H1 (cell line): ENCODE data around the gene SLC39A2. TPM values are rescaled to one million over a fixed set of nuclear protein-coding genes. Genes with fewer than 3 reads are reported as not detected.

ENCODE experiments used
- CTCF ChIA-PET: fragments of 300-600 bp; sonication (Branson Sonifier 250); formaldehyde crosslinking; loops from one replicate; lab custom pipeline; 2021; ENCODE audit not compliant: partially characterized antibody; lab: Charles Lee
- POLR2A ChIA-PET: fragments of 300-600 bp; sonication (Branson Sonifier 250); formaldehyde crosslinking; loops from one replicate; lab custom pipeline; 2021; ENCODE audit warnings: inconsistent platforms; ENCODE audit not compliant: partially characterized antibody; lab: Charles Lee
- DNase-seq, 2 experiments: peaks; one replicate each; pipeline versions ENCODE4 v3.0.0 to v3.0.0-alpha.2; 2010 to 2022; ENCODE audit warnings: low spot score in 2 of 2, low read depth in 1 of 2, mixed read lengths in 1 of 2
- FAIRE-seq: peaks from 2 replicates; lab custom pipeline; 2011; peaks lifted over from hg19 to GRCh38; lab: Jason Lieb, UNC
- H2AFZ ChIP-seq: 2 replicates; pipeline ENCODE4 v1.8.1; 2012; ENCODE audit warnings: low read length, inconsistent platforms
- H2AK5ac ChIP-seq: 2 replicates; pipeline ENCODE4 v1.6.1; 2013; ENCODE audit warnings: low read depth, low read length
- H2BK120ac ChIP-seq: replicated peaks from 2 replicates; pipeline ENCODE3; 2013; ENCODE audit warnings: low read depth, low read length, inconsistent platforms
- H2BK12ac ChIP-seq: 2 replicates; pipeline ENCODE4 v1.6.1; 2013; ENCODE audit warnings: low read depth, low read length
- H2BK15ac ChIP-seq: 2 replicates; pipeline ENCODE4 v1.6.1; 2013; ENCODE audit warnings: low read length
- H2BK20ac ChIP-seq: 2 replicates; pipeline ENCODE4 v1.6.1; 2013; ENCODE audit warnings: low read length
- H2BK5ac ChIP-seq: 2 replicates; pipeline ENCODE4 v1.6.1; 2013; ENCODE audit warnings: low read depth, low read length
- H3K14ac ChIP-seq: 2 replicates; pipeline ENCODE4 v1.6.1; 2013; ENCODE audit warnings: inconsistent platforms; ENCODE audit not compliant: insufficient read length
- H3K18ac ChIP-seq: 2 replicates; pipeline ENCODE4 v1.6.1; 2013; ENCODE audit warnings: low read length; ENCODE audit errors: extremely low read depth
- H3K23ac ChIP-seq: 2 replicates; pipeline ENCODE4 v1.6.1; 2013; ENCODE audit warnings: inconsistent platforms; ENCODE audit not compliant: insufficient read length
- H3K23me2 ChIP-seq: 2 replicates; pipeline ENCODE4 v1.6.1; 2013; ENCODE audit warnings: low read depth, low read length
- H3K27ac ChIP-seq: 2 replicates; pipeline ENCODE4 v1.6.1; 2011; ENCODE audit warnings: low read depth, low read length, inconsistent platforms
- H3K27me3 ChIP-seq, 4 experiments: replicated peaks in 1 of 4; 1 replicate in 1 of 4; 2 replicates in 3 of 4; pipeline versions ENCODE4 v1.6.1 to v1.8.1; 2011 to 2013; ENCODE audit warnings: low read length in 3 of 4, mild to moderate bottlenecking in 3 of 4, inconsistent platforms in 2 of 4, mixed read lengths in 2 of 4, moderate library complexity in 1 of 4; ENCODE audit not compliant: control insufficient read depth in 3 of 4, insufficient read depth in 3 of 4; ENCODE audit errors: extremely low read depth in 1 of 4
- H3K36me3 ChIP-seq, 4 experiments: 2 replicates each; pipeline versions ENCODE4 v1.6.1 to v1.8.1; 2011 to 2013; ENCODE audit warnings: mild to moderate bottlenecking in 4 of 4, low read length in 3 of 4, moderate library complexity in 2 of 4, control low read depth in 1 of 4, inconsistent platforms in 1 of 4; ENCODE audit not compliant: insufficient read depth in 4 of 4, control insufficient read depth in 2 of 4
- H3K4ac ChIP-seq: replicated peaks from 2 replicates; pipeline ENCODE3; 2013; ENCODE audit warnings: low read length, low read depth, mixed read lengths, inconsistent platforms; ENCODE audit not compliant: insufficient read length
- H3K4me1 ChIP-seq, 4 experiments: replicated peaks in 1 of 4; 1 replicate in 1 of 4; 2 replicates in 3 of 4; pipeline versions ENCODE4 v1.6.1 to v1.8.1; 2011 to 2013; ENCODE audit warnings: low read length in 3 of 4, inconsistent platforms in 2 of 4, mixed read lengths in 1 of 4; ENCODE audit not compliant: insufficient read depth in 4 of 4, control insufficient read depth in 3 of 4
- H3K4me2 ChIP-seq, 2 experiments: 2 replicates each; pipeline versions ENCODE4 v1.6.1 to v1.8.1; 2011 to 2013; ENCODE audit warnings: low read depth in 2 of 2, low read length in 2 of 2, control low read depth in 1 of 2, inconsistent platforms in 1 of 2, mild to moderate bottlenecking in 1 of 2; ENCODE audit not compliant: insufficient read depth in 1 of 2
- H3K4me3 ChIP-seq, 4 experiments: fragments of 200-600, 300-600 bp in 1 of 4; sonication (generic), shearing (Covaris generic), sonication (Bioruptor Twin) in 1 of 4; 2 replicates each; pipeline versions ENCODE4 v1.5.1 to v1.8.1; 2011 to 2016; ENCODE audit warnings: low read length in 4 of 4, low read depth in 3 of 4, control low read depth in 2 of 4, inconsistent platforms in 2 of 4, mild to moderate bottlenecking in 2 of 4, mixed read lengths in 1 of 4, moderate library complexity in 1 of 4; ENCODE audit not compliant: insufficient read depth in 2 of 4; ENCODE audit errors: extremely low read depth in 1 of 4
- H3K56ac ChIP-seq: replicated peaks from 2 replicates; pipeline ENCODE3; 2013; ENCODE audit warnings: low read depth, mild to moderate bottlenecking, mixed read lengths, low read length, inconsistent platforms; ENCODE audit not compliant: insufficient read length
- H3K79me1 ChIP-seq: 2 replicates; pipeline ENCODE4 v1.6.1; 2013; ENCODE audit warnings: low read depth, low read length, control low read depth
- H3K79me2 ChIP-seq, 2 experiments: 2 replicates each; pipeline versions ENCODE4 v1.6.1 to v1.8.1; 2012 to 2013; ENCODE audit warnings: low read length in 2 of 2, mild to moderate bottlenecking in 2 of 2, inconsistent platforms in 1 of 2; ENCODE audit not compliant: insufficient read depth in 2 of 2, control insufficient read depth in 1 of 2
- H3K9ac ChIP-seq, 4 experiments: replicated peaks in 1 of 4; 1 replicate in 1 of 4; 2 replicates in 3 of 4; pipeline versions ENCODE4 v1.6.1 to v1.8.1; 2011 to 2013; ENCODE audit warnings: low read depth in 3 of 4, low read length in 3 of 4, control low read depth in 2 of 4, mild to moderate bottlenecking in 2 of 4, moderate library complexity in 2 of 4, inconsistent platforms in 1 of 4; ENCODE audit errors: extremely low read depth in 1 of 4
- H3K9me3 ChIP-seq, 2 experiments: 2 replicates each; pipeline versions ENCODE4 v1.6.1 to v1.8.1; 2012 to 2013; ENCODE audit warnings: mild to moderate bottlenecking in 2 of 2, moderate library complexity in 2 of 2, control low read depth in 1 of 2, inconsistent platforms in 1 of 2, low read depth in 1 of 2, low read length in 1 of 2, mixed read lengths in 1 of 2; ENCODE audit not compliant: insufficient read depth in 2 of 2
- H4K20me1 ChIP-seq, 2 experiments: replicated peaks in 1 of 2; 2 replicates each; pipeline versions ENCODE3 to v1.8.1; 2011 to 2013; ENCODE audit warnings: inconsistent platforms in 2 of 2, low read length in 2 of 2, mild to moderate bottlenecking in 1 of 2; ENCODE audit not compliant: insufficient read depth in 2 of 2, control insufficient read depth in 1 of 2
- H4K5ac ChIP-seq: 2 replicates; pipeline ENCODE4 v1.6.1; 2013; ENCODE audit warnings: low read length, low read depth, mixed read lengths, inconsistent platforms; ENCODE audit not compliant: insufficient read length
- H4K8ac ChIP-seq: 2 replicates; pipeline ENCODE4 v1.8.0; 2013; ENCODE audit warnings: mild to moderate bottlenecking, moderate library complexity, low read length, inconsistent platforms; ENCODE audit not compliant: insufficient read depth; ENCODE audit errors: extremely low read depth
- H4K91ac ChIP-seq: replicated peaks from 2 replicates; pipeline ENCODE3; 2013; ENCODE audit warnings: low read length, mixed read lengths, inconsistent platforms; ENCODE audit not compliant: insufficient read length
- BACH1 ChIP-seq: IDR thresholded peaks from 2 replicates; pipeline ENCODE4 v1.6.1; 2012; ENCODE audit warnings: low read length, improper control_type of control experiment
- CBX5 ChIP-seq: fragments of 300-800, 300-1000 bp; sonication (generic); IDR thresholded peaks from 2 replicates; pipeline ENCODE4 v1.7.1; 2016; ENCODE audit warnings: antibody characterized with exemption, low read length, low read depth
- CHD2 ChIP-seq: IDR thresholded peaks from 2 replicates; pipeline ENCODE4 v1.6.1; 2012; ENCODE audit warnings: low read length, improper control_type of control experiment
- GABPA ChIP-seq: IDR thresholded peaks from 2 replicates; pipeline ENCODE4 v1.6.1; 2011; ENCODE audit warnings: mild to moderate bottlenecking, low read length, moderate library complexity, borderline replicate concordance; ENCODE audit not compliant: insufficient read depth
- GTF2F1 ChIP-seq: IDR thresholded peaks from 2 replicates; pipeline ENCODE4 v1.6.1; 2012; ENCODE audit warnings: low read depth, low read length, improper control_type of control experiment, borderline replicate concordance
- NRF1 ChIP-seq: IDR thresholded peaks from 2 replicates; pipeline ENCODE4 v1.6.1; 2011; ENCODE audit warnings: mild to moderate bottlenecking, low read depth, low read length, improper control_type of control experiment
- SUZ12 ChIP-seq: fragments of 200-600 bp; sonication (generic); IDR thresholded peaks from 2 replicates; pipeline ENCODE4 v1.6.1; 2012; ENCODE audit warnings: mild to moderate bottlenecking, inconsistent platforms, low read length, moderate library complexity, mixed read lengths
- WGBS, 2 experiments: shearing (Covaris generic) in 1 of 2; methylation state at CpG; one replicate each; pipeline versions ENCODE4 v1.1.6 to v1.1.7; 2013 to 2015; ENCODE audit warnings: low lambda C conversion rate in 2 of 2, mixed read lengths in 2 of 2, inconsistent platforms in 1 of 2, low coverage in 1 of 2, missing lambda C conversion rate in 1 of 2; ENCODE audit not compliant: insufficient replicate concordance in 2 of 2, insufficient coverage in 1 of 2, insufficient read length in 1 of 2; ENCODE audit errors: extremely low coverage in 1 of 2, missing lambda C conversion rate in 1 of 2; 5-methylcytosine and 5-hydroxymethylcytosine counted together
- polyA plus RNA-seq, 7 experiments: library from polyadenylated mRNA; depleted of rRNA in 3 of 7; stranded (reverse) in 5 of 7; unstranded in 2 of 7; fragments of >200 nt in 5 of 7; fragments of 200-250 nt in 2 of 7; gene quantifications; 1 replicate in 5 of 7; 2 replicates in 1 of 7; 4 replicates in 1 of 7; pipeline versions ENCODE4 v1.2.1 to v1.2.3, GENCODE V29; 2011 to 2013; ENCODE audit warnings: missing spikeins in 2 of 7, mixed read lengths in 2 of 7
- total RNA-seq: library from RNA; stranded (reverse); fragmentation: NEBNext Ultra II Directional; extraction: Animal tissue kit (Norgen Biotek cat#: 25700); gene quantifications from 2 replicates; pipeline ENCODE4 v1.2.1, GENCODE V29; 2021
- TF ChIP-seq, protein P1 (sequence below), 3 experiments: IDR thresholded peaks; 1 replicate in 2 of 3; 2 replicates in 1 of 3; pipeline versions ENCODE4 v1.5.1 to v1.6.1; 2011; ENCODE audit warnings: low read length in 3 of 3, mild to moderate bottlenecking in 3 of 3, inconsistent platforms in 2 of 3, low read depth in 1 of 3, moderate library complexity in 1 of 3; ENCODE audit not compliant: insufficient read depth in 1 of 3; ENCODE audit errors: control extremely low read depth in 1 of 3
- TF ChIP-seq, protein P2 (sequence below): IDR thresholded peaks from 2 replicates; pipeline ENCODE4 v1.6.1; 2011; ENCODE audit warnings: low read length, improper control_type of control experiment

The SLC39A2 gene
- total and polyA plus RNA-seq, 2 of the 8 experiments (the other 6 are each of a cell fraction or from before 2014, with no cell fraction given) = 0.14 to 0.22 TPM

DNA sequence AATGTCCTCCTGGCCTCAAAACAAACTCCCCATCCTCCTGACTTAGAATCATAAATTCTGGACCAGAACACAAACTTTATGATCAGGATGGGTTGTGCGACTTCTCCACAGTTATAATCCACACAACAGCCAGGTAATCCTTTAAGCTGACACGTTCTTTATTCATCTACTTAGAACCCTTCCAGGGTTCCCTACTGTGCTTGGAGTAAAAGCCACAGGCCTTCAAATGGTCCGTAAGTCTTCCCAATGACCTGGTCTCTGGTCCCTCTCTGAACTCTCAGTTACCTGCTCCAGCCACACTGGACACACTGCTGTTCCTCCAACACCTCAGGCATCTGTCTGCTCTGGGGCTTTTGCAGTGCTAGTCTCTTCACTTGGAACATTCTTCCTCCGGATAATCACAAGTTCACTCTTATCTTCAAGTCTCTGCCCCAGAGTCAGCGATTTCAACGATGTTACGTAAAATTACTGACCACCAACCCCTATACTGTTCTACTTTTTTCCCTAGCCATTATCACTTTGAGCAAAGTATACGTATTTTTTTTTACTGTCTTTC lies 41.4 kb downstream of the SLC39A2 start:
- Histone ChIP-seq H2BK20ac (no peak overlapping the region), H4K5ac (no peak overlapping the region), H4K91ac (no peak overlapping the region), H3K79me2 (no peaks in the 10 kb centered on the region), H3K4ac (no peak overlapping the region), H2AFZ (no peak overlapping the region), H2BK120ac (no peak overlapping the region), H2BK5ac (no peak overlapping the region), H3K27me3 (peaks cover 0 to 3% (median 0%) of the 10 kb centered on the region in 4 experiments; a peak in 1 of 7 replicates), H3K9ac (no peak overlapping the region), H3K4me1 (peaks cover 8 to 11% (median 10%) of the 10 kb centered on the region in 4 experiments; a peak in 6 of 7 replicates), H2BK12ac (peak overlapping the region; percentile 46; the same call in 1 of the 2 replicates), H3K36me3 (no peaks in the 10 kb centered on the region), H3K18ac (no peak overlapping the region), H4K20me1 (no peaks in the 10 kb centered on the region), H3K4me3 (no peak overlapping the region), H3K4me2 (no peak overlapping the region), H3K27ac (no peak overlapping the region), H3K56ac (no peak overlapping the region), H2AK5ac (no peak overlapping the region), H3K14ac (no peak overlapping the region), H3K9me3 (no peaks in the 10 kb centered on the region), H3K23me2 (peaks cover 2% of the 10 kb centered on the region; the same call in 1 of the 2 replicates), H3K23ac (no peak overlapping the region), H4K8ac (no peak overlapping the region), H2BK15ac (peak overlapping the region; percentile 41; the same call in 1 of the 2 replicates), H3K79me1 (no peaks in the 10 kb centered on the region)
- CTCF ChIA-PET = interaction anchor here (0.8 to 7.2 kb wide), 33 partner anchors 8 to 349 kb away, joined by 3 to 371 read pairs (median 7); partner anchors contain the start of genes ARHGEF40, NDRG2, RNASE8 and SLC39A2
- DNase-seq (no peak), FAIRE-seq (no peak)
- WGBS, 2 experiments = 85% methylated on average over 8 of the region's 8 CpGs; no CpG with 5 or more reads in 1 of the 2 experiments
- POLR2A ChIA-PET = interaction anchor here (0.9 to 4.4 kb wide), 12 partner anchors 9 to 49 kb away, joined by 3 to 36 read pairs (median 4); partner anchors contain the start of genes ARHGEF40, NDRG2 and TPPP2
- no peak for TF ChIP-seq GTF2F1
- TF ChIP-seq, protein P1, sequence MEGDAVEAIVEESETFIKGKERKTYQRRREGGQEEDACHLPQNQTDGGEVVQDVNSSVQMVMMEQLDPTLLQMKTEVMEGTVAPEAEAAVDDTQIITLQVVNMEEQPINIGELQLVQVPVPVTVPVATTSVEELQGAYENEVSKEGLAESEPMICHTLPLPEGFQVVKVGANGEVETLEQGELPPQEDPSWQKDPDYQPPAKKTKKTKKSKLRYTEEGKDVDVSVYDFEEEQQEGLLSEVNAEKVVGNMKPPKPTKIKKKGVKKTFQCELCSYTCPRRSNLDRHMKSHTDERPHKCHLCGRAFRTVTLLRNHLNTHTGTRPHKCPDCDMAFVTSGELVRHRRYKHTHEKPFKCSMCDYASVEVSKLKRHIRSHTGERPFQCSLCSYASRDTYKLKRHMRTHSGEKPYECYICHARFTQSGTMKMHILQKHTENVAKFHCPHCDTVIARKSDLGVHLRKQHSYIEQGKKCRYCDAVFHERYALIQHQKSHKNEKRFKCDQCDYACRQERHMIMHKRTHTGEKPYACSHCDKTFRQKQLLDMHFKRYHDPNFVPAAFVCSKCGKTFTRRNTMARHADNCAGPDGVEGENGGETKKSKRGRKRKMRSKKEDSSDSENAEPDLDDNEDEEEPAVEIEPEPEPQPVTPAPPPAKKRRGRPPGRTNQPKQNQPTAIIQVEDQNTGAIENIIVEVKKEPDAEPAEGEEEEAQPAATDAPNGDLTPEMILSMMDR (IDR thresholded peaks at IDR 0.05; ENCODE audit: control extremely low read depth in 1 of 3, insufficient read depth in 1 of 3, low read depth in 1 of 3, low read length in 3 of 3) = no peak
- TF ChIP-seq CBX5 = no peak
- TF ChIP-seq, protein P2, sequence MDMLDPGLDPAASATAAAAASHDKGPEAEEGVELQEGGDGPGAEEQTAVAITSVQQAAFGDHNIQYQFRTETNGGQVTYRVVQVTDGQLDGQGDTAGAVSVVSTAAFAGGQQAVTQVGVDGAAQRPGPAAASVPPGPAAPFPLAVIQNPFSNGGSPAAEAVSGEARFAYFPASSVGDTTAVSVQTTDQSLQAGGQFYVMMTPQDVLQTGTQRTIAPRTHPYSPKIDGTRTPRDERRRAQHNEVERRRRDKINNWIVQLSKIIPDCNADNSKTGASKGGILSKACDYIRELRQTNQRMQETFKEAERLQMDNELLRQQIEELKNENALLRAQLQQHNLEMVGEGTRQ = no peak
- TF ChIP-seq SUZ12 = no peak
- TF ChIP-seq GABPA = no peak
- no peak for TF ChIP-seq NRF1
- no peak for TF ChIP-seq BACH1
- TF ChIP-seq CHD2 = no peak
